B cell (primary cell): ENCODE measurements around the gene BCAR3.

Source experiments
- EZH2 ChIP-seq: IDR thresholded peaks from 2 replicates; pipeline ENCODE4 v1.6.1; 2012; ENCODE audit warnings: borderline replicate concordance, low read depth, mild to moderate bottlenecking, moderate library complexity, low read length; ENCODE audit not compliant: insufficient read depth, poor library complexity, severe bottlenecking
- TF ChIP-seq, protein P1 (sequence below): fragments of 200-600 bp; IDR thresholded peaks from one replicate; pipeline ENCODE4 v1.8.0; 2022; ENCODE audit warnings: antibody characterized with exemption, mild to moderate bottlenecking

DNA sequence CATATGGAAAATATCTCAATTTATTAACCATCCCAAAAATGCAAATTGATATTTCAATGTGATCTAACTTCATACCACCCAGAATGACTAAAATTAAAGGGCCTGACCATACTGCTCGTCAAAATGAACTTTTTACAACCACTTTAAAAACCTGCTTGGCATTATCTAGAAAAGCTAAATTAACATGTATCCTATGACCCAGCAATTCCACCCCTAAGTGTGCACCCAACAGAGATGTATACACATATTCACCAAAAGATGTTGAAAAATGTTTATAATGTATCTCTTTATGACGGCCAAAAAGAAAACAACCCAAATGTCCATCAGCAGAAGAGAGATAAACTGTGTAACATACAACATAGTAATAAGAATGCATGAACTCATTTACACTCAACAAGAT lies 1.6 kb upstream of the BCAR3 start:
- TF ChIP-seq, protein P1, sequence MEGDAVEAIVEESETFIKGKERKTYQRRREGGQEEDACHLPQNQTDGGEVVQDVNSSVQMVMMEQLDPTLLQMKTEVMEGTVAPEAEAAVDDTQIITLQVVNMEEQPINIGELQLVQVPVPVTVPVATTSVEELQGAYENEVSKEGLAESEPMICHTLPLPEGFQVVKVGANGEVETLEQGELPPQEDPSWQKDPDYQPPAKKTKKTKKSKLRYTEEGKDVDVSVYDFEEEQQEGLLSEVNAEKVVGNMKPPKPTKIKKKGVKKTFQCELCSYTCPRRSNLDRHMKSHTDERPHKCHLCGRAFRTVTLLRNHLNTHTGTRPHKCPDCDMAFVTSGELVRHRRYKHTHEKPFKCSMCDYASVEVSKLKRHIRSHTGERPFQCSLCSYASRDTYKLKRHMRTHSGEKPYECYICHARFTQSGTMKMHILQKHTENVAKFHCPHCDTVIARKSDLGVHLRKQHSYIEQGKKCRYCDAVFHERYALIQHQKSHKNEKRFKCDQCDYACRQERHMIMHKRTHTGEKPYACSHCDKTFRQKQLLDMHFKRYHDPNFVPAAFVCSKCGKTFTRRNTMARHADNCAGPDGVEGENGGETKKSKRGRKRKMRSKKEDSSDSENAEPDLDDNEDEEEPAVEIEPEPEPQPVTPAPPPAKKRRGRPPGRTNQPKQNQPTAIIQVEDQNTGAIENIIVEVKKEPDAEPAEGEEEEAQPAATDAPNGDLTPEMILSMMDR: no peak
- TF ChIP-seq EZH2: no peak
